SK-N-SH (cell line): ENCODE results near the gene ACVR1B. TPM values are rescaled to one million over a fixed set of nuclear protein-coding genes. Genes with fewer than 3 reads are reported as not detected.

ENCODE experiments used
- CTCF ChIA-PET: fragments of 300-600, 350-600 bp; formaldehyde crosslinking; extraction: SDS; loops from one replicate; lab custom pipeline; 2021; lab: Yijun Ruan, JAX
- POLR2A ChIA-PET: fragments of 350-600 bp; sonication (Branson Sonifier 250); formaldehyde crosslinking; extraction: SDS; loops from one replicate; lab custom pipeline; 2020; ENCODE audit warnings: antibody characterized with exemption, inconsistent platforms; lab: Yijun Ruan, JAX
- DNase-seq: peaks from one replicate; pipeline ENCODE4 v3.0.0; 2012
- H2AFZ ChIP-seq: fragments of 200-600 bp; sonication (generic); 2 replicates; pipeline ENCODE4 v1.8.1; 2016; ENCODE audit warnings: antibody characterized with exemption, mild to moderate bottlenecking, low read depth
- H3F3A ChIP-seq: fragments of 200-600 bp; sonication (generic); replicated peaks from 2 replicates; pipeline ENCODE3; 2016; ENCODE audit warnings: antibody characterized with exemption, mild to moderate bottlenecking; ENCODE audit not compliant: insufficient read depth
- H3K27ac ChIP-seq, 2 experiments: fragments of 200-500 bp in 1 of 2; fragments of 200-600 bp in 1 of 2; sonication (Bioruptor generic) in 1 of 2; sonication (generic), shearing (Covaris generic) in 1 of 2; 2 replicates each; pipeline versions ENCODE4 v1.5.1 to v1.6.1; 2014 to 2016; ENCODE audit warnings: low read depth in 2 of 2, inconsistent platforms in 1 of 2, low read length in 1 of 2, mild to moderate bottlenecking in 1 of 2, mixed read lengths in 1 of 2
- H3K27me3 ChIP-seq: fragments of 200-600 bp; sonication (generic), shearing (Covaris generic); 2 replicates; pipeline ENCODE4 v1.6.1; 2016; ENCODE audit warnings: mixed run types; ENCODE audit not compliant: insufficient read depth
- H3K36me3 ChIP-seq, 2 experiments: fragments of 200-500 bp in 1 of 2; fragments of 200-600 bp in 1 of 2; sonication (Bioruptor generic) in 1 of 2; sonication (generic) in 1 of 2; replicated peaks in 1 of 2; 2 replicates each; pipeline versions ENCODE3 to v1.5.1; 2014 to 2016; ENCODE audit warnings: low read length in 1 of 2, mild to moderate bottlenecking in 1 of 2; ENCODE audit not compliant: insufficient read depth in 2 of 2, control insufficient read depth in 1 of 2
- H3K4me1 ChIP-seq, 2 experiments: fragments of 200-500 bp in 1 of 2; fragments of 200-600 bp in 1 of 2; sonication (Bioruptor generic) in 1 of 2; sonication (generic), shearing (Covaris generic) in 1 of 2; 2 replicates each; pipeline versions ENCODE4 v1.5.1 to v1.6.1; 2014 to 2016; ENCODE audit warnings: low read depth in 1 of 2, low read length in 1 of 2, mixed run types in 1 of 2; ENCODE audit not compliant: insufficient read depth in 2 of 2, control insufficient read depth in 1 of 2
- H3K4me2 ChIP-seq: fragments of 200-600 bp; sonication (generic), shearing (Covaris generic); 2 replicates; pipeline ENCODE4 v1.6.1; 2017; ENCODE audit warnings: mixed run types
- H3K4me3 ChIP-seq, 2 experiments: fragments of 200-500 bp in 1 of 2; fragments of 200-600 bp in 1 of 2; sonication (Bioruptor generic) in 1 of 2; sonication (generic), shearing (Covaris generic) in 1 of 2; 2 replicates each; pipeline versions ENCODE4 v1.5.1 to v1.8.1; 2014 to 2016; ENCODE audit warnings: low read depth in 2 of 2, inconsistent platforms in 1 of 2, low read length in 1 of 2, mild to moderate bottlenecking in 1 of 2, mixed read lengths in 1 of 2, moderate library complexity in 1 of 2
- H3K79me2 ChIP-seq: fragments of 200-600 bp; sonication (generic); 2 replicates; pipeline ENCODE4 v1.8.1; 2017; ENCODE audit warnings: mild to moderate bottlenecking; ENCODE audit not compliant: insufficient read depth
- H3K9ac ChIP-seq: fragments of 200-600 bp; sonication (generic); 2 replicates; pipeline ENCODE4 v1.6.1; 2017; ENCODE audit warnings: mixed run types
- H3K9me2 ChIP-seq: fragments of 200-600 bp; sonication (generic); 2 replicates; pipeline ENCODE4 v1.6.1; 2017; ENCODE audit warnings: mixed run types
- H3K9me3 ChIP-seq: fragments of 200-600 bp; sonication (generic); 2 replicates; pipeline ENCODE4 v1.6.1; 2017; ENCODE audit warnings: mixed run types, mild to moderate bottlenecking, moderate library complexity
- H4K20me1 ChIP-seq: fragments of 200-600 bp; sonication (generic); 2 replicates; pipeline ENCODE4 v1.6.1; 2017; ENCODE audit warnings: mild to moderate bottlenecking, mixed run types; ENCODE audit not compliant: insufficient read depth
- ELF1 ChIP-seq: IDR thresholded peaks from 2 replicates; pipeline ENCODE4 v1.4.0; 2012
- EP300 ChIP-seq, 2 experiments: IDR thresholded peaks; 2 replicates each; pipeline versions ENCODE4 v1.4.0 to v1.6.1; 2012; ENCODE audit warnings: borderline replicate concordance in 1 of 2, low read depth in 1 of 2, low read length in 1 of 2
- FOXM1 ChIP-seq: IDR thresholded peaks from 2 replicates; pipeline ENCODE4 v1.4.0; 2012; ENCODE audit warnings: low read depth, mild to moderate bottlenecking
- IRF3 ChIP-seq: fragments of 150-350 bp; IDR thresholded peaks from 2 replicates; pipeline ENCODE4 v1.6.1; 2016; ENCODE audit warnings: mild to moderate bottlenecking, low read depth, low read length
- NRF1 ChIP-seq: IDR thresholded peaks from 2 replicates; pipeline ENCODE4 v1.6.1; 2012; ENCODE audit warnings: low read depth, mild to moderate bottlenecking, low read length
- POLR2AphosphoS5 ChIP-seq: IDR thresholded peaks from 2 replicates; pipeline ENCODE4 v1.6.1; 2012; ENCODE audit warnings: low read depth, low read length
- RAD21 ChIP-seq: IDR thresholded peaks from 2 replicates; pipeline ENCODE4 v1.6.1; 2012; ENCODE audit warnings: mild to moderate bottlenecking, low read length
- RCOR1 ChIP-seq: fragments of 150-350 bp; IDR thresholded peaks from 2 replicates; pipeline ENCODE4 v1.6.1; 2017; ENCODE audit warnings: antibody characterized with exemption, low read length
- TCF12 ChIP-seq: IDR thresholded peaks from 2 replicates; pipeline ENCODE4 v1.4.0; 2012
- WGBS: methylation state at CpG from one replicate; pipeline ENCODE4 v1.1.6; 2017; ENCODE audit warnings: low lambda C conversion rate; 5-methylcytosine and 5-hydroxymethylcytosine counted together
- polyA plus RNA-seq, 3 experiments: library from polyadenylated mRNA; depleted of rRNA; stranded (reverse); fragments of >200 nt; gene quantifications; 2 replicates each; pipeline ENCODE4 v1.2.3, GENCODE V29; 2012
- TF ChIP-seq, protein P1 (sequence below): IDR thresholded peaks from 2 replicates; pipeline ENCODE4; 2012
- TF ChIP-seq, protein P2 (sequence below): IDR thresholded peaks from 2 replicates; pipeline ENCODE4 v1.4.0; 2012; ENCODE audit warnings: low read depth

Gene ACVR1B
- polyA plus RNA-seq, 1 of the 3 experiments (the other 2 are of a cell fraction) = 12.1 TPM

GRCh38 chr12:51943346-51943745 lies 8.2 kb upstream of the ACVR1B start:
- no peak overlapping the region for H3K4me2 ChIP-seq
- TF ChIP-seq, protein P1, sequence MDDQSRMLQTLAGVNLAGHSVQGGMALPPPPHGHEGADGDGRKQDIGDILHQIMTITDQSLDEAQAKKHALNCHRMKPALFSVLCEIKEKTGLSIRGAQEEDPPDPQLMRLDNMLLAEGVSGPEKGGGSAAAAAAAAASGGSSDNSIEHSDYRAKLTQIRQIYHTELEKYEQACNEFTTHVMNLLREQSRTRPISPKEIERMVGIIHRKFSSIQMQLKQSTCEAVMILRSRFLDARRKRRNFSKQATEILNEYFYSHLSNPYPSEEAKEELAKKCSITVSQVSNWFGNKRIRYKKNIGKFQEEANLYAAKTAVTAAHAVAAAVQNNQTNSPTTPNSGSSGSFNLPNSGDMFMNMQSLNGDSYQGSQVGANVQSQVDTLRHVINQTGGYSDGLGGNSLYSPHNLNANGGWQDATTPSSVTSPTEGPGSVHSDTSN = no peak
- TF ChIP-seq TCF12 (no peak), IRF3 (no peak), RCOR1 (no peak), ELF1 (no peak), EP300 (IDR thresholded peaks at IDR 0.05; ENCODE audit: borderline replicate concordance in 1 of 2, low read depth in 1 of 2, low read length in 1 of 2) (no peak), RAD21 (no peak), POLR2AphosphoS5 (no peak)
- ChIA-PET POLR2A (no interaction called here), CTCF (no interaction called here)
- H3K27me3 ChIP-seq = no peaks in the 10 kb centered on the region; the same call in 1 of the 2 replicates
- no peak overlapping the region for H3K27ac ChIP-seq
- H3K4me1 ChIP-seq = peaks cover 5 to 33% of the 10 kb centered on the region in 2 experiments; a peak in 3 of 4 replicates
- peaks cover 0 to 4% of the 10 kb centered on the region in 2 experiments for H3K36me3 ChIP-seq
- H2AFZ ChIP-seq = no peak overlapping the region
- 67% methylated on average over 2 of the region's 2 CpGs for WGBS
- no peaks in the 10 kb centered on the region for H3K9me2 ChIP-seq
- no peaks in the 10 kb centered on the region for H3K79me2 ChIP-seq
- H4K20me1 ChIP-seq = no peaks in the 10 kb centered on the region
- H3K4me3 ChIP-seq = no peak overlapping the region
- DNase-seq = no peak
- no peaks in the 10 kb centered on the region for H3K9me3 ChIP-seq
- no peaks in the 10 kb centered on the region for H3F3A ChIP-seq
- no peak overlapping the region for H3K9ac ChIP-seq

DNA sequence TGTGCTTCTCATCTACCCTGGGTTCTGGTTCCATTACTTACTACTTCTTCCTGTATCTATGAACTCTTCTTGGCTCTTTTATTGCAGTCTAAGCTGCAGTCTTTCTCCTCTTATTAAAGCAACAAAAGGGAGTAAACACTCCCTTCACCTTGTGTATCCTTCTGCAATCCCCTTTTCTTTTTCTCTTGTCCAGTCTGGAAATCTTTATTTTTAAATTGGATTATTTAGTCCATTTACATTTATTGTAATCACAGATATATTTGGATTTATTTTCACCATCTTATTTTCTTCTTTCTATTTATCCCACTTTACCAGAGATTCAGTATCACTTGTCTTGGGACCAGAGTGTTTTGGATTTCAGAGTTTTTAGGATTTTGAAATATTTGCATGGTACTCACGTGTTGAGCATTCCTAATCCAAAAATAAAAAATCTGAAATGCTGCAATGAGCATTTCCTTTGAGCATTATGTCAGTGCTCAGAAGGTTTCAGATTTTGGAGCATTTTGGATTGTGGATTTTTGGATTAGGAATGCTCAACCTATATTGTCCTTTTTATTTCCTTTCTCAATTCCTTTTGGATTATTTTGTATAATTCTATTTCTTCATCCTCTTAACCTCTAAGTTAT lies 6.8 kb upstream of the ACVR1B start:
- H3K4me2 ChIP-seq = no peak overlapping the region
- no peaks in the 10 kb centered on the region for H3K9me2 ChIP-seq
- POLR2A ChIA-PET = no interaction called here
- no peak for DNase-seq
- H3K36me3 ChIP-seq = peaks cover 0 to 4% of the 10 kb centered on the region in 2 experiments
- no peaks in the 10 kb centered on the region for H4K20me1 ChIP-seq
- peaks cover 7 to 28% of the 10 kb centered on the region in 2 experiments; a peak in 3 of 4 replicates for H3K4me1 ChIP-seq
- CTCF ChIA-PET = no interaction called here
- H3K27ac ChIP-seq = no peak overlapping the region
- H3K27me3 ChIP-seq = 0 out of 2 replicates have a peak, but pooled peaks cover 3% of the 10 kb centered on the region
- H3K9me3 ChIP-seq = no peaks in the 10 kb centered on the region
- H2AFZ ChIP-seq = no peak overlapping the region
- WGBS = 33% methylated on average over 1 of the region's 1 CpG
- no peak overlapping the region for H3K4me3 ChIP-seq
- no peak for TF ChIP-seq FOXM1
- TF ChIP-seq POLR2AphosphoS5 = no peak
- TF ChIP-seq, protein P2, sequence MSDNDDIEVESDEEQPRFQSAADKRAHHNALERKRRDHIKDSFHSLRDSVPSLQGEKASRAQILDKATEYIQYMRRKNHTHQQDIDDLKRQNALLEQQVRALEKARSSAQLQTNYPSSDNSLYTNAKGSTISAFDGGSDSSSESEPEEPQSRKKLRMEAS = no peak
- no peak for TF ChIP-seq NRF1
- TF ChIP-seq, all 33 proteins: peak for 0
- no peak overlapping the region for H3K9ac ChIP-seq
- no peaks in the 10 kb centered on the region for H3K79me2 ChIP-seq
- H3F3A ChIP-seq = peaks cover under 1% of the 10 kb centered on the region
